Measurements from ENCODE around the gene RCAN2.
"Not testable (repeated sequence)": the region's sequence is repeated elsewhere in the genome, so short reads cannot be mapped to it uniquely, and the experiment has no call there.

The RCAN2 gene

GRCh38 chr6:46387728-46388127 is 103.5 kb downstream of the RCAN2 start:
- not testable (repeated sequence) for DNase-seq (ENCODE audit: low spot score)

GRCh38 chr6:46381579-46381978 is 109.7 kb downstream of the RCAN2 start:
- no peak for DNase-seq (ENCODE audit: low spot score)

- no peak for DNase-seq (ENCODE audit: low spot score)
Observed at GRCh38 chr6:46381057-46381456, 110.2 kb downstream of the RCAN2 start.

GRCh38 chr6:46380152-46380807 is 111.0 kb downstream of the RCAN2 start:
- no peak for DNase-seq (ENCODE audit: low spot score)

- DNase-seq (ENCODE audit: low spot score), result no peak
Observed at GRCh38 chr6:46378882-46379416, 112.3 kb downstream of the RCAN2 start.

- DNase-seq (ENCODE audit: low spot score), result no peak
Observed at GRCh38 chr6:46378161-46378881, 112.9 kb downstream of the RCAN2 start.

GRCh38 chr6:46377209-46377608 is 114.0 kb downstream of the RCAN2 start:
- DNase-seq (ENCODE audit: low spot score), result no peak

- no peak for DNase-seq (ENCODE audit: low spot score)
Observed at GRCh38 chr6:46376562-46377061, 114.6 kb downstream of the RCAN2 start.

GRCh38 chr6:46370622-46371021 is 120.6 kb downstream of the RCAN2 start:
- DNase-seq (ENCODE audit: low spot score), result no peak

- DNase-seq (ENCODE audit: low spot score), result no peak
Observed at GRCh38 chr6:46368169-46368536, 123.1 kb downstream of the RCAN2 start.

- DNase-seq (ENCODE audit: low spot score), result no peak
Observed at GRCh38 chr6:46367354-46368168, 123.7 kb downstream of the RCAN2 start.

GRCh38 chr6:46366190-46366900 is 124.9 kb downstream of the RCAN2 start:
- no peak for DNase-seq (ENCODE audit: low spot score)

GRCh38 chr6:46357591-46357990 is 133.7 kb downstream of the RCAN2 start:
- no peak for DNase-seq (ENCODE audit: low spot score)

- DNase-seq (ENCODE audit: low spot score), result no peak
Observed at GRCh38 chr6:46356543-46356942, 134.7 kb downstream of the RCAN2 start.

- DNase-seq (ENCODE audit: low spot score), result no peak
Observed at GRCh38 chr6:46353528-46353927, 137.7 kb downstream of the RCAN2 start.

GRCh38 chr6:46352541-46353268 is 138.5 kb downstream of the RCAN2 start:
- DNase-seq (ENCODE audit: low spot score), result no peak

- DNase-seq (ENCODE audit: low spot score), result no peak
Observed at GRCh38 chr6:46350714-46351113, 140.5 kb downstream of the RCAN2 start.

GRCh38 chr6:46347669-46348068 is 143.6 kb downstream of the RCAN2 start:
- no peak for DNase-seq (ENCODE audit: low spot score)

- DNase-seq (ENCODE audit: low spot score), result no peak
Observed at GRCh38 chr6:46340246-46340645, 151.0 kb downstream of the RCAN2 start.

- DNase-seq (ENCODE audit: low spot score), result no peak
Observed at GRCh38 chr6:46338131-46338530, 153.1 kb downstream of the RCAN2 start.

- DNase-seq (ENCODE audit: low spot score), result no peak
Observed at GRCh38 chr6:46334442-46334841, 156.8 kb downstream of the RCAN2 start.

Data from CD4-positive, alpha-beta T cell treated with Interleukin-6 at 100 ng/mL for 8 hours (primary cell).